Esophagus squamous epithelium (tissue), 5 donors: ENCODE measurements around the gene ABCA1. TPM values are rescaled to one million over a fixed set of nuclear protein-coding genes. Genes with fewer than 3 reads are reported as not detected.

Experiments used
- DNase-seq: peaks from one replicate; lab custom pipeline; 2025; lab: John Stamatoyannopoulos, UW
- H3K27ac ChIP-seq, 4 donors: fragments of 200-600 bp; sonication (generic); one replicate each; pipeline ENCODE4 v1.5.1; 2016 to 2019; ENCODE audit warnings: mild to moderate bottlenecking in 1 of 4
- H3K27me3 ChIP-seq, 4 donors: fragments of 200-600 bp; sonication (generic); 1 replicate in 3 of 4; 2 replicates in 1 of 4; pipeline versions ENCODE4 v1.5.1 to v1.6.0; 2017 to 2021; ENCODE audit warnings: antibody characterized with exemption in 1 of 4
- H3K36me3 ChIP-seq, 3 donors: fragments of 200-600 bp; sonication (generic); one replicate each; pipeline ENCODE4 v1.5.1; 2016 to 2019
- H3K4me1 ChIP-seq, 3 donors: fragments of 200-600 bp; sonication (generic); one replicate each; pipeline ENCODE4 v1.5.1; 2017 to 2019
- H3K4me3 ChIP-seq, 4 donors: fragments of 200-600 bp; sonication (generic); 1 replicate in 3 of 4; 2 replicates in 1 of 4; pipeline ENCODE4 v1.5.1; 2016 to 2019; ENCODE audit warnings: mild to moderate bottlenecking in 2 of 4, moderate library complexity in 1 of 4
- H3K9me3 ChIP-seq, 3 donors: fragments of 200-600 bp; sonication (generic); one replicate each; pipeline ENCODE4 v1.5.1; 2016 to 2019
- CTCF ChIP-seq, 6 experiments: fragments of 450-650 bp in 4 of 6; fragments of 200-600 bp in 2 of 6; sonication (generic) in 2 of 6; IDR thresholded peaks; one replicate each; pipeline ENCODE4 v1.5.1; 2016 to 2019; ENCODE audit warnings: antibody characterized with exemption in 6 of 6, mild to moderate bottlenecking in 4 of 6, moderate library complexity in 4 of 6
- POLR2A ChIP-seq, 4 donors: fragments of 450-650 bp; IDR thresholded peaks; one replicate each; pipeline ENCODE4 v1.6.1; 2017; ENCODE audit warnings: antibody characterized with exemption in 4 of 4, mild to moderate bottlenecking in 4 of 4, moderate library complexity in 3 of 4
- WGBS, 2 donors: methylation state at CpG; one replicate each; pipeline ENCODE4 v1.1.5; 2018; 5-methylcytosine and 5-hydroxymethylcytosine counted together
- intact Hi-C: fragments of 100-400 bp; cut with DNase I; formaldehyde crosslinking; loops from one replicate; pipeline ENCODE4 v1.15.0; 2022
- total RNA-seq, 4 donors: library from RNA; depleted of rRNA; stranded (reverse); fragments of >200 nt; gene quantifications; one replicate each; pipeline ENCODE4 v1.1.0, GENCODE V29; 2016
- donor health status: DM: yes; HTN: yes; CAD: no.

ABCA1 gene
- total RNA-seq, 4 donors from 2014 or later: 7.7 to 37.6 (median 23.3) TPM

DNA sequence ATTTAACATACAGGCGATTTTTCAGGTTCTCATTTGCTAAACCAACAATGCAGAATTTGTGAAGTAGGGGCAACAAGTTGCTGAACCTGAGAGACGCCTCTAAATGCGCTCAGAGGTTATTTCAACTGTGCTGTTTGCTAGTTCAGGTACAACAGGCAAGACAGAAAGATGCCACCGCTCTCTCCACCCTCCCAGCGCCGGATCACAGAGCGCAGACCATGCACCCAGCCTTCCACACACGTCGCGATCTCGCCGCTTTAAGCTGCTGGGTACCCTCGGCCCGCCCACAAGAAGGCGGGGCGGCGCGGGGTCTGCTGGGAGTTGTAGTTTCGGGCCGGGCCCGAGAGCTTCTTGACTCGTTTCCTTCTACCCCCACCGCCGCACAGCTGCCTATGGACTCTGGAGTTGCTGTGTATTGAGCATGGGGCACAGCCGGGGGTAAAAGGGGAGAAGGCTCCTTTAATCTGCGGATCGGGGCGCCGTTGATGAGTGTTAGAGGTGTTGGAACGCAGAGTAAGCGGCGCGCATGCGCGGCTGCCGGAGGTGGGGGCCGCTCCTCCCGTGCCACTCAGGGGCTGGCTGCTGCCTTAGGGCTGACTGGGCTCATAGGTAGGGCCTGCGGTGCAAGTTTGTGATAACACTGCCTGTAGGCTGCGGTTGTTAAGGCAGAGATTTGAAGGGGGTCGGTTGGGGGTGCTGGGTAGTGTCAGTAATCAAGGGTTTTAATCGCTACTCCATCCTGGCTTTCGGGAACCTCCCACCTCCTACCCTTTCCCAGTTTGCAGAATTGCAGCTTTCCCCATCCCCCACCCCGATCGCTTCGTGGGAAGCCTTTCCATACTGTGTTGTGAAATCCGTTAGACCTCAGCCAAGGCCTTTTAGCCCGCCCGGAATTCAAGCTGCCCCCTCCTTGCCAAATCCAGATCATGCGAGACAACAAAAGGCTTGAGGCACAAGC lies 40.3 kb upstream of the ABCA1 start:
- Histone ChIP-seq H3K27me3 (no peaks in the 10 kb centered on the region), H3K9me3 (no peaks in the 10 kb centered on the region), H3K36me3 (no peaks in the 10 kb centered on the region), H3K27ac (peak overlapping the region; percentile 89 to 96 (median 94)), H3K4me1 (peaks cover 0 to 45% (median 25%) of the 10 kb centered on the region in 3 donors), H3K4me3 (peak overlapping the region; percentile 65 to 82 (median 76))
- WGBS, 2 donors: 8 to 14% methylated on average over 12 to 19 of the region's 50 CpGs
- TF ChIP-seq POLR2A (IDR thresholded peaks at IDR 0.05): no peak
- peak in 1 of 6 experiments; percentile 13 for TF ChIP-seq CTCF (IDR thresholded peaks at IDR 0.05)
- intact Hi-C loops: no loop called here
- peak; percentile 42 for DNase-seq

DNA sequence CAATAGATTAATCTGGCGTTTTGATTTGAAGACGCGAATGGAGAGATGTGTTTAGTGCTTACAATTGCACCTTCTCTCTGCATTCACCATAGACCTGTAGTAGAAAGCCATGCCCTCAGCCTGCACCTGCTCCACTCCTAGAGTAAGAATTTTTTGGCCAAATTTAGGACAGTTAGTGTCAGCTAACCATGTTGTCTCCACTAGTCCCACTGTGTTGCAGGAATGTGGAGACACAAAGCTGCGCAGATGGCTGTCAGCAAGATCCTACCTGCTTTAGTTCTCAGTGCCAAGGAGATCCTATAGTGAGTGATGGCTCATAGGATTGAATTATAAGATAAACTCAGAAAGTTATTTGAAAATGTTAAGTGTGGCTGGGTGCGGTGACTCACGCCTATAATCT lies 35.1 kb upstream of the ABCA1 start:
- Histone ChIP-seq H3K4me3 (no peak overlapping the region), H3K9me3 (no peaks in the 10 kb centered on the region), H3K36me3 (no peaks in the 10 kb centered on the region), H3K4me1 (peaks cover 0 to 26% (median 10%) of the 10 kb centered on the region in 3 donors), H3K27me3 (no peaks in the 10 kb centered on the region), H3K27ac (peak overlapping the region in 1 of 4 donors; percentile 16)
- 46 to 47% methylated on average over 6 of the region's 6 CpGs for WGBS, 2 donors
- DNase-seq: no peak
- no peak for TF ChIP-seq POLR2A (IDR thresholded peaks at IDR 0.05)
- TF ChIP-seq CTCF (IDR thresholded peaks at IDR 0.05): no peak
- intact Hi-C loops: no loop called here

DNA sequence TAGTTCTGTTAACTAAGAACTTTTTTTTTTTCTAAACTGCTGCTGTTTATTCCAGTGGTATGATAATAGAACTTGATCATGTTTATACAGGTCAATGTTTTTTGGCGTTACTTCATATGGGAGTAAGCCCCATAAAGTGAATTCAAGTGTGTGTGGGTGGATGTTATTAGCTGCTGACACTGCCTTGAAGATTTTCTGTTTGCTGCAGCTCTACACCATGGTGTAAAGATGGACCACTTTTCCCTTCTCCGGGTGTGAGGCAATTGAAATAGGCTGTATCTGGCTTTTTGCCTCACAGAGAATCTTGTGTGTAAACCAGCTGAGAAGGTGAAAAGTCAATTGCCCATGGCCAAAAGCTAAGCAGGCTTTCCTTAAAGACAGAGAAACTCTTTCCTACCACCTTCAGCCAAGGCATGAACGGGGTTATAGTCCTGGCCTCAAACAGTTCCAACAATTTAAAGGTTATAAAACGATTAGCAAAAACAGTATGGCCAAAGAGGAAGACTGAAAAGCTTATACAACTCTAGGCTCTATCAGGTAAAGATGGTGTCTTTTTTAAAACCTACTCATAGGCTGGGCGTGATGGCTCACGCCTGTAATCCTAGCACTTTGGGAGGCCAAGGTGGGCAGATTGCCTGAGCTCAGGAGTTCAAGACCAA lies 33.9 kb upstream of the ABCA1 start:
- TF ChIP-seq CTCF (IDR thresholded peaks at IDR 0.05): no peak
- TF ChIP-seq POLR2A (IDR thresholded peaks at IDR 0.05): no peak
- peaks cover 0 to 19% (median 10%) of the 10 kb centered on the region in 3 donors for H3K4me1 ChIP-seq
- 40 to 54% methylated on average over 6 of the region's 6 CpGs for WGBS, 2 donors
- no peak overlapping the region for H3K4me3 ChIP-seq
- peak overlapping the region; percentile 23 to 50 (median 37) for H3K27ac ChIP-seq
- no peaks in the 10 kb centered on the region for H3K27me3 ChIP-seq
- DNase-seq: no peak
- no peaks in the 10 kb centered on the region for H3K9me3 ChIP-seq
- H3K36me3 ChIP-seq: no peaks in the 10 kb centered on the region
- intact Hi-C loops: no loop called here

DNA sequence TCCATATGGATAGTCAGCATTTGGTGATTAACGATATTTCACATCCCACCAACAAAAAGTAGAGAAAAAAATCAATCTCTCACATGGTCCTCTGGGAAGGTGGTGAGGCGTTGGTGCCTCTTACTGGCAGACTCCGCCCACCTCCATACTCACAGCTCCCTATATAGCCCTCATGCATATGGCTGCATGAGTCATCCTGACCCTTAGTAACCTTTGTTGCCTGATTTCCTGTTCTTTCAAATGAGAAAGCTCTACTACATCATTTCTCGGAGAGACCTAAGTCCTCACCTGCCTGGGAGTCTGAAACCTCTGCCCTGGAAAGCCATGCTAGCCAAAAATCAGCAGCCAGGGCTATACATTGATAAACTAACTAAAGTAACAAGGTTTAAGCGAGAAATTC lies 33.3 kb upstream of the ABCA1 start:
- DNase-seq: no peak
- H3K4me1 ChIP-seq: peaks cover 0 to 19% (median 10%) of the 10 kb centered on the region in 3 donors
- TF ChIP-seq POLR2A (IDR thresholded peaks at IDR 0.05) (no peak), CTCF (IDR thresholded peaks at IDR 0.05) (no peak)
- no peak overlapping the region for H3K4me3 ChIP-seq
- H3K36me3 ChIP-seq: no peaks in the 10 kb centered on the region
- no peaks in the 10 kb centered on the region for H3K9me3 ChIP-seq
- no peaks in the 10 kb centered on the region for H3K27me3 ChIP-seq
- H3K27ac ChIP-seq: peak overlapping the region in 3 of 4 donors; percentile 23 to 46 (median 28)
- WGBS, 2 donors: 25 to 36% methylated on average over 5 of the region's 5 CpGs
- intact Hi-C loops: no loop called here

- no peak for DNase-seq
- WGBS, 2 donors: 5 to 13% methylated on average over 2 of the region's 2 CpGs
- H3K27ac ChIP-seq: no peak overlapping the region
- intact Hi-C loops: no loop called here
- no peaks in the 10 kb centered on the region for H3K9me3 ChIP-seq
- H3K4me3 ChIP-seq: no peak overlapping the region
- no peaks in the 10 kb centered on the region for H3K27me3 ChIP-seq
- H3K4me1 ChIP-seq: peaks cover 0 to 19% (median 10%) of the 10 kb centered on the region in 3 donors
- H3K36me3 ChIP-seq: no peaks in the 10 kb centered on the region
- TF ChIP-seq POLR2A (IDR thresholded peaks at IDR 0.05): no peak
- TF ChIP-seq CTCF (IDR thresholded peaks at IDR 0.05): no peak
Measured at GRCh38 chr9:104960662-104961061, 32.7 kb upstream of the ABCA1 start.
